DND-41 (cell line): ENCODE results near the gene TSHZ2.

ENCODE experiments used
- EZH2 ChIP-seq: IDR thresholded peaks from 3 replicates; pipeline ENCODE4 v1.6.1; 2012; ENCODE audit warnings: borderline replicate concordance, low read depth, mild to moderate bottlenecking, moderate library complexity, low read length, inconsistent platforms; ENCODE audit not compliant: severe bottlenecking
- TF ChIP-seq, protein P1 (sequence below): IDR thresholded peaks from 2 replicates; pipeline ENCODE4 v1.5.1; 2012; ENCODE audit warnings: borderline replicate concordance, low read length, moderate library complexity, mild to moderate bottlenecking; ENCODE audit not compliant: poor library complexity, severe bottlenecking; ENCODE audit errors: extremely low read depth

- TF ChIP-seq EZH2, result no peak
- TF ChIP-seq, protein P1, sequence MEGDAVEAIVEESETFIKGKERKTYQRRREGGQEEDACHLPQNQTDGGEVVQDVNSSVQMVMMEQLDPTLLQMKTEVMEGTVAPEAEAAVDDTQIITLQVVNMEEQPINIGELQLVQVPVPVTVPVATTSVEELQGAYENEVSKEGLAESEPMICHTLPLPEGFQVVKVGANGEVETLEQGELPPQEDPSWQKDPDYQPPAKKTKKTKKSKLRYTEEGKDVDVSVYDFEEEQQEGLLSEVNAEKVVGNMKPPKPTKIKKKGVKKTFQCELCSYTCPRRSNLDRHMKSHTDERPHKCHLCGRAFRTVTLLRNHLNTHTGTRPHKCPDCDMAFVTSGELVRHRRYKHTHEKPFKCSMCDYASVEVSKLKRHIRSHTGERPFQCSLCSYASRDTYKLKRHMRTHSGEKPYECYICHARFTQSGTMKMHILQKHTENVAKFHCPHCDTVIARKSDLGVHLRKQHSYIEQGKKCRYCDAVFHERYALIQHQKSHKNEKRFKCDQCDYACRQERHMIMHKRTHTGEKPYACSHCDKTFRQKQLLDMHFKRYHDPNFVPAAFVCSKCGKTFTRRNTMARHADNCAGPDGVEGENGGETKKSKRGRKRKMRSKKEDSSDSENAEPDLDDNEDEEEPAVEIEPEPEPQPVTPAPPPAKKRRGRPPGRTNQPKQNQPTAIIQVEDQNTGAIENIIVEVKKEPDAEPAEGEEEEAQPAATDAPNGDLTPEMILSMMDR, result no peak
Observed at GRCh38 chr20:53126185-53126584, 154.0 kb downstream of the TSHZ2 start.
